NCI-H2081 (cell line): ENCODE measurements around the gene TRPM2.

ENCODE experiments used
- DNase-seq, 2 experiments: peaks; one replicate each; lab custom pipeline; 2025; lab: John Stamatoyannopoulos, UW

The TRPM2 gene

DNA sequence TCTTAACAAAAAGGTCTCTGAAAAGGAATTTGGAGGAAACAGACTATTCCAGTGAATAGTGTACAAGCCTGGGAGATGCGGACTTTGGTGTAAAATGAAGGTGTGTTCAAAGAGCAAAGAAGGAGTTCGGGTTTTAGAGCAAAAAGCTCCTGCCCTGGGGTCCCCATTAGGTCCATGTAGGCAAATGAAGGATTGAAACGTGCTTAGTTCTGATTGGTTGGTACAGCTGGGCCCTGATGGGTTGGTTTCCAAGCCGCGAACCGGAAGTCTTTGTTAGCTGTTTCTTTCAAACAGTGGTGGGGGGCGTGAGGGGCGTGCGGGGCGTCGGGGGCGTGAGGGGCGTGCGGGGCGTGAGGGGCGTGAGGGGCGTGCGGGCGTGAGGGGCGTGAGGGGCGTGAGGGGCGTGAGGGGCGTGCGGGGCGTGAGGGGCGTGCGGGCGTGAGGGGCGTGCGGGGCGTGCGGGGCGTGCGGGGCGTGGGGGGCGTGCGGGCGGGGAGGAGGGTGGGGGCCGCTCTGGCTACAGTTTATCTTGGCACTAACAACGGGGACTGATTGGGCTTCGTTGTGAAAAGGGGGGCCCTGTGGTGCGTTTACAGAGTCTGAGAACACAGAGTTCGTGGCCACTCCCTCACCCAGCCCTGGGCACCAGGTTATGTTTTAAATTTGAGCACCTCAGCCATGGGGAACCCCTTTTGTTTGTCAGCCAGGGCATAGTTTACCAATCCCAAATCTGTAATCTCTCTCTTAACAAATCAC lies 131.3 kb downstream of the TRPM2 start:
- DNase-seq = no peak

DNA sequence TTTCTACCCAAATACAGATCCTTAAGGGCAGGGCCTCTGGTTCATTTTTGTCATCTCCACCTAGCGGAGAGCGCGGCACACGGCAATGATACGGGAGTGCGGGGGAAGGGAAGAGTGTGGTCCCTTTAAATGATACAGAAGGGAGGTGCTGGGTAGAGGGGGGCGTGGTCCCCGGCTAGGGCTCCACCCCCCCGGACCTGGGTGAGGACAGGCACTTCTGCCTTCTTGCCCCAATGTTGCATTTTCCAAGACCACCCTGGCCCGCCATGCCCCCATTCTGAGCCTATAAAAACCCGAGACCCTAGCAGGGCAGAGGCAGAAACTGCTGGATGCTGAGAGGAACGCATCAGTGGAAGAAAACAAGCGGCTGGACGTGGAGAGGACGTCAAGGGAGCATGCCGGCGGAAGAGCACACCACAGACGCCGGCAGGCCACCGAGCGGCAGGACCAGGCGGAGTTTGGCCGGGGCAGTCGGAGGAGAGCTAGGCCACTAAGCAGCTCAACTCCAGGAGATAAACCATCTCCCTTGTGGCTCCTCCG lies 131.9 kb downstream of the TRPM2 start:
- DNase-seq = no peak

DNA sequence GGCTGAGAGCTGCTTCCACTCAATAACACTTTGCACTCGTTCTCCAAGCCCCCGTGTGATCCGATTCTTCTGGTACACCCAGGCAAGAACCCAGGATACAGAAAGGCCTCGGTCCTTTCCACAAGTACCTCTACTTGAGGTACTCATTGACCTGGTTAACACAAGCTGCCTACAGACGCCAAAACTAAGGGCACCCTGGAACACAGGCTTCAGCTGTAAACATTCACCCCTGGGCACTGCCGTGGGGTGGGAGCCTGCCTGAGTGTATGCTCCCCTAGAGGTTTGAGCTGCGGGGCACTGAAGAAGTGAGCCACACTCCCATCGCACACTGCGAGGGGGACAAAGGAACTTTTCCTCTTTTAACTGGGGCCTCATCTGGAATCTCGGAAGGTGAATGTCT lies 132.4 kb downstream of the TRPM2 start:
- DNase-seq = no peak

DNA sequence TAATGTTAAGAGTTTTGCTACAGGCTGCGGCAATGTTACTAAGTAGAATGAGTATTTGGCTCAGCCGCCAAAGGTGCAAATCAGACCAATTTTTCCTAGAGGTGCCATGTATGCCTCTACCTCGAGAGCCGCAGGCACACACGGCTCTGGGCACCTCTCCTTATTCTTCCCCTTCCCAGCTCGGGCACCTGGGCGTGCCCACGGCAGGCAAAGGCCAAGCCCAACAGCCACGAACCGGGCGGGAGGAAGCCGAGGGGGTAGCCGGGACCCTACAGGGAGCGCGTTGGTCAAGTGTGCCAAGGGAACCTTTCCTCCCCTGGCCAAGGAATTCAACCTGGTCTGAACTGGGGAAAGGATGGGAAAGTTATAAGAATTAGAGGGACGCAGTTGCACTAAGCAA lies 132.9 kb downstream of the TRPM2 start:
- DNase-seq = no peak

DNA sequence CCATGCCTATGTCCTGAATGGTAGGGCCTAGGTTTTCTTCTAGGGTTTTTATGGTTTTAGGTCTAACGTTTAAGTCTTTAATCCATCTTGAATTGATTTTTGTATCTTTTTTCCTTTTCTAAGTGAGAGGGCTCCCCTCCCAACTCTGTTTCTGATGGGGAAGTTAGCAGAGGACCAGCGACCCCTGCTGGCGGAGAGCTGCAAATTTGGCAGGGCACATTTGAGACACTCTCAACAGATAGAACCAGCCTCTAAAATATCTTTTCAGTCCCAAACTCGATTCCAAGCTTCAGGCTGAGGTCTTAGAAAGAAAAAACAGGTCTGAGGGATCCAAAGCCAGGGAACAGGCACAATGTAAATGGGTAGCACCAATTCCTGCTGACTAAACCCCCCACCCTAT lies 134.4 kb downstream of the TRPM2 start:
- DNase-seq = no peak

DNA sequence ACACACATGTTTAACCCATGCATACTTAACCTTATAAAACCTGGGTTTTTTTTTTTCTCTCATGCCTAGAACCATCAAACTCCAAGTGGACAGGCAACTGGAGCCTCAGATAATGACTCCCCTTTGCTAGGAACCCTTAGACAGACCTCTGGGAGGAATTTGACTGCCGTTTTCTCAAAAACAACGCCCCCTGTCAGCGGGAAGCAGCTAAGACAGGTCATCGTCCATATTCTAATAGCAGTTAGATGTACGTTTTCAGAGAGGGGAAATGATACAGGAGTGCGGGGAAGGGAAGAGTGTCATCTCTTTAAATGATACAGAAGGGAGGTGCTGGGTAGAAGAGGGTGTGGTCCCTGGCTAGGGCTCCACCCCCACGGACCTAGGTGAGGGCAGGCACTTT lies 136.5 kb downstream of the TRPM2 start:
- DNase-seq = no peak

DNA sequence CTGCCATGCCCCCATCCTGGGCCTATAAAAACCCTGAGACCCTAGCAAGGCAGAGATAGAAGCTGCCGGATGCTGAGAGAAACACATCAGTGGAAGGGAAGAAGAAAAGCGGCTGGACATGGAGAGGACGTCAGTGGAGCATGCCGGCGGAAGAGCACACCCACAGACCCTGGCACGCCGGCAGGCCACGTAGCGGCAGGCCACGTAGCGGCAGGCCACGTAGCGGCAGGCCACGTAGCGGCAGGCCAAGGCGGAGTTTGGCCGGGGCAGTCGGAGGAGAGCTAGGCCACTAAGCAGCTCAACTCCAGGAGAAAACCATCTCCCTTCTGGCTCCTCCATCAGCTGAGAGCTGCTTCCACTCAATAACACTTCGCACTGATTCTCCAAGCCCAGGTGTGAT lies 137.0 kb downstream of the TRPM2 start:
- no peak for DNase-seq

DNA sequence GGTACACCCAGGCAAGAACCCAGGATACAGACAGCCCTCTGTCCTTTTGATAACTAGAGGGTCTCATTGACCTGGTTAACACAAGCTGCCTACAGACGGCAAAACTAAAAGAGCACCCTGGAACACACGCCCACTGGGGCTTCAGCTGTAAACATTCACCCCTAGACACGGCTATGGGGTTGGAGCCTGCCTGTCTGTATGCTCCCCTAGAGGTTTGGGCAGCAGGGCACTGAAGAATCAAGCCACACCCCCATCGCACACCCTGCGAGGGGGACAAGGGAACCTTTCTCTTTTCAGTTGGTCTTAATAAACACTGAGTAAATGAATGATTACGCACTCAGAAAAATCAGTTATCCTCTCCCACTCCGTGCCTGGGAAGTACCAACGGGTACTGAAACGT lies 137.4 kb downstream of the TRPM2 start:
- no peak for DNase-seq
